Mesendoderm (in vitro differentiated cells): Measurements from ENCODE around the gene SAMD4B.
"Not testable (repeated sequence)": the region's sequence is repeated elsewhere in the genome, so short reads cannot be mapped to it uniquely, and the experiment has no call there.

Experiments
- DNase-seq: peaks from one replicate; pipeline ENCODE4 v3.0.0; 2013
- H2AK5ac ChIP-seq: 2 replicates; pipeline ENCODE4 v1.6.1; 2013; ENCODE audit warnings: low read length, inconsistent platforms
- H2BK120ac ChIP-seq: 2 replicates; pipeline ENCODE4 v1.6.1; 2013; ENCODE audit warnings: low read depth, mild to moderate bottlenecking, low read length, moderate library complexity, mixed read lengths
- H2BK15ac ChIP-seq: replicated peaks from 2 replicates; pipeline ENCODE4 v1.6.1; 2013; ENCODE audit warnings: low read depth, mild to moderate bottlenecking, moderate library complexity
- H2BK5ac ChIP-seq: 2 replicates; pipeline ENCODE4 v1.6.1; 2013; ENCODE audit warnings: low read length, inconsistent platforms
- H3K18ac ChIP-seq: 2 replicates; pipeline ENCODE4 v1.6.1; 2013; ENCODE audit warnings: mild to moderate bottlenecking, low read length, mixed read lengths
- H3K23ac ChIP-seq: one replicate; pipeline ENCODE4 v1.6.1; 2013; ENCODE audit warnings: low read length
- H3K27ac ChIP-seq: 2 replicates; pipeline ENCODE4 v1.5.1; 2013; ENCODE audit warnings: low read depth, mild to moderate bottlenecking, inconsistent platforms, low read length, moderate library complexity
- H3K27me3 ChIP-seq: 2 replicates; pipeline ENCODE4 v1.6.1; 2013; ENCODE audit warnings: low read length, control low read depth, mild to moderate bottlenecking, inconsistent platforms; ENCODE audit not compliant: insufficient read depth, poor library complexity
- H3K36me3 ChIP-seq: 2 replicates; pipeline ENCODE4 v1.6.1; 2013; ENCODE audit warnings: low read length, inconsistent platforms; ENCODE audit not compliant: control insufficient read depth, insufficient read depth
- H3K4ac ChIP-seq: one replicate; pipeline ENCODE4 v1.6.1; 2013; ENCODE audit warnings: low read depth, mild to moderate bottlenecking, low read length, moderate library complexity
- H3K4me1 ChIP-seq: 2 replicates; pipeline ENCODE4 v1.6.1; 2013; ENCODE audit warnings: low read depth, low read length, inconsistent platforms; ENCODE audit not compliant: control insufficient read depth
- H3K4me2 ChIP-seq: 2 replicates; pipeline ENCODE4 v1.6.1; 2013; ENCODE audit warnings: low read length
- H3K4me3 ChIP-seq: 2 replicates; pipeline ENCODE4 v1.5.1; 2013; ENCODE audit warnings: mild to moderate bottlenecking, low read length
- H3K56ac ChIP-seq: one replicate; pipeline ENCODE4 v1.6.1; 2013; ENCODE audit warnings: low read length
- H3K79me1 ChIP-seq: 2 replicates; pipeline ENCODE4 v1.6.1; 2013; ENCODE audit warnings: low read length, inconsistent platforms
- H3K79me2 ChIP-seq: 2 replicates; pipeline ENCODE4 v1.6.1; 2013; ENCODE audit warnings: mild to moderate bottlenecking, low read length; ENCODE audit not compliant: control insufficient read depth, insufficient read depth
- H3K9ac ChIP-seq: 2 replicates; pipeline ENCODE4 v1.6.1; 2013; ENCODE audit warnings: low read length, inconsistent platforms
- H4K5ac ChIP-seq: one replicate; pipeline ENCODE4 v1.6.1; 2013; ENCODE audit warnings: low read length
- H4K8ac ChIP-seq: one replicate; pipeline ENCODE4 v1.6.1; 2013; ENCODE audit warnings: low read depth, mild to moderate bottlenecking, control low read depth, low read length, moderate library complexity
- WGBS: extraction: QIAGEN DNeasy Blood & Tissue Kit; methylation state at CpG from one replicate; pipeline ENCODE4 v1.1.7; 2013; ENCODE audit warnings: low lambda C conversion rate, missing lambda C conversion rate; ENCODE audit not compliant: insufficient coverage; ENCODE audit errors: extremely low coverage; 5-methylcytosine and 5-hydroxymethylcytosine counted together

Gene SAMD4B

DNA sequence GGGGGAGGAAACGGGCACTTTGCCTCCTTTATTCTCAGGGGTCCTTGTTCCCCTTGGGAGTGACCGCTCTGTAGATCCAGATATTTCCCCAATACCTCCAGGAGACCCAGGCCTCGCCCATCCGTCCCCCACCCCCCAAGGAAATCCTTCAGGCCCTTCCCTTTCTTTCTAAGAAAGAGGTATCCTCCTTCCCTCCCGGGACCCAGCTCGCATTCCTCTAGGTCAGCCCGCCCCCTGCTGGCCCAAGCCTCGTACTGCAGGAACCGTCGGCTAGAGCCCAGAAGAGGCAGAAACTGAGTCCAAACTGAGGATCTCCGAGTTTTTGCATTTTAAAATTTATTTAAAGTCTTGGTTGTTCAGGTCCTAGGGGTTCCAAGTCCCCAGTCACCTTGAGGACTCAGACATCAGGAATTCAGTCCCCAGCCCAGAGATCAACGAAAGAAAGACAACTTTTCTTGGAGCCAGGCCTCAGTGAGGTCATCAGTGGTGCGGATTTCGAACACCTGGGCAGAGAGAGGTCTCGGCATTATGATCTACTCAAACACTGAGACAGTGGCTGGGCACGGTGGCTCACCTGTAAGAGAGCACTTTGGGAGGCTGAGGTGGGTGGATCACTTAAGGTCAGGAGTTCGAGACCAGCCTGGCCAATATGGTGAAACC lies 14.0 kb upstream of the SAMD4B start:
- no peak overlapping the region for H2AK5ac ChIP-seq
- H3K4me3 ChIP-seq = no peak overlapping the region
- no CpG with 5 or more reads among the region's 17 CpGs for WGBS
- no peak overlapping the region for H3K18ac ChIP-seq
- H3K4ac ChIP-seq = no peak overlapping the region
- H3K4me2 ChIP-seq = no peak overlapping the region
- no peak overlapping the region for H4K5ac ChIP-seq
- DNase-seq = peak; percentile 78
- H3K79me1 ChIP-seq = no peaks in the 10 kb centered on the region
- H3K23ac ChIP-seq = no peak overlapping the region
- peak overlapping the region; percentile 39 for H3K56ac ChIP-seq
- H2BK120ac ChIP-seq = no peak overlapping the region
- H3K79me2 ChIP-seq = no peaks in the 10 kb centered on the region
- H2BK5ac ChIP-seq = no peak overlapping the region
- no peaks in the 10 kb centered on the region for H3K4me1 ChIP-seq
- H2BK15ac ChIP-seq = no peak overlapping the region
- no peaks in the 10 kb centered on the region for H3K36me3 ChIP-seq
- H3K27ac ChIP-seq = no peak overlapping the region
- peak overlapping the region; percentile 21 for H3K9ac ChIP-seq
- no peak overlapping the region for H4K8ac ChIP-seq
- H3K27me3 ChIP-seq = no peaks in the 10 kb centered on the region

- Histone ChIP-seq H2BK120ac (no peak overlapping the region), H3K4ac (no peak overlapping the region), H4K8ac (no peak overlapping the region), H4K5ac (no peak overlapping the region), H3K18ac (no peak overlapping the region), H3K27me3 (no peaks in the 10 kb centered on the region), H3K79me1 (no peaks in the 10 kb centered on the region), H2BK15ac (no peak overlapping the region), H2BK5ac (no peak overlapping the region), H2AK5ac (no peak overlapping the region), H3K9ac (no peak overlapping the region), H3K23ac (no peak overlapping the region), H3K56ac (no peak overlapping the region), H3K4me1 (no peaks in the 10 kb centered on the region), H3K79me2 (no peaks in the 10 kb centered on the region), H3K4me3 (no peak overlapping the region), H3K36me3 (no peaks in the 10 kb centered on the region), H3K4me2 (no peak overlapping the region), H3K27ac (no peak overlapping the region)
- WGBS = no CpG with 5 or more reads among the region's 7 CpGs
- DNase-seq = no peak
Measured at GRCh38 chr19:39329948-39330347, 12.3 kb upstream of the SAMD4B start.

GRCh38 chr19:39332293-39332692 lies 9.9 kb upstream of the SAMD4B start:
- no CpG with 5 or more reads among the region's 7 CpGs for WGBS
- H4K8ac ChIP-seq = no peak overlapping the region
- no peaks in the 10 kb centered on the region for H3K36me3 ChIP-seq

DNA sequence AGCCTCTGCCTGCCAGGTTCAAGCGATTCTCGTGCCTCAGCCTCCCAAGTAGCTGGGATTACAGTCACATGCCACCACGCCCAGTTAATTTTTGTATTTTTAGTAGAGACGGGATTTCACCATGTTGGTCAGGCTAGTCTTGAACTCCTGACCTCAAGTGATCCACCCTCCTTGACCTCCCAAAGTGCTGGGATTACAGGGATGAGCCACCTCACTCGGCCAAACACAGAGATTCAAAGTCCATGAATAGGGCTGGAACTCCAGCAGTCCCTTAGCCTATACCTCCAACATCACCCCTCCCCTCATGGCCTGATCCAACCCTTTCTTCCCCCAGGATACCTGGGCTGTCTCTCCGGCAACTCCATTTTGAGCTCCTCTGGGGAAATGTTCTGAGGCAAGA lies 9.5 kb upstream of the SAMD4B start:
- H3K27me3 ChIP-seq, H3K4me1 ChIP-seq, H3K27ac ChIP-seq, H2BK5ac ChIP-seq, DNase-seq, H2AK5ac ChIP-seq, H3K79me2 ChIP-seq, H4K8ac ChIP-seq, H4K5ac ChIP-seq, H3K4me2 ChIP-seq, H3K56ac ChIP-seq, H3K23ac ChIP-seq, H2BK15ac ChIP-seq, H3K4me3 ChIP-seq, H2BK120ac ChIP-seq, H3K79me1 ChIP-seq, H3K18ac ChIP-seq, H3K4ac ChIP-seq, H3K36me3 ChIP-seq, H3K9ac ChIP-seq: not testable (repeated sequence)
- WGBS = no CpG with 5 or more reads among the region's 6 CpGs

More at GRCh38 chr19:39332293-39332692, 9.9 kb upstream of the SAMD4B start:
- Histone ChIP-seq H3K23ac (no peak overlapping the region), H4K5ac (no peak overlapping the region), H3K27ac (no peak overlapping the region), H2BK120ac (no peak overlapping the region), H3K4ac (no peak overlapping the region), H3K4me1 (no peaks in the 10 kb centered on the region), H2BK15ac (no peak overlapping the region), H3K9ac (no peak overlapping the region), H3K27me3 (no peaks in the 10 kb centered on the region), H3K4me3 (no peak overlapping the region), H3K4me2 (no peak overlapping the region), H3K56ac (no peak overlapping the region), H2BK5ac (no peak overlapping the region), H3K18ac (no peak overlapping the region), H3K79me2 (no peaks in the 10 kb centered on the region), H2AK5ac (no peak overlapping the region), H3K79me1 (no peaks in the 10 kb centered on the region)
- DNase-seq = no peak

DNA sequence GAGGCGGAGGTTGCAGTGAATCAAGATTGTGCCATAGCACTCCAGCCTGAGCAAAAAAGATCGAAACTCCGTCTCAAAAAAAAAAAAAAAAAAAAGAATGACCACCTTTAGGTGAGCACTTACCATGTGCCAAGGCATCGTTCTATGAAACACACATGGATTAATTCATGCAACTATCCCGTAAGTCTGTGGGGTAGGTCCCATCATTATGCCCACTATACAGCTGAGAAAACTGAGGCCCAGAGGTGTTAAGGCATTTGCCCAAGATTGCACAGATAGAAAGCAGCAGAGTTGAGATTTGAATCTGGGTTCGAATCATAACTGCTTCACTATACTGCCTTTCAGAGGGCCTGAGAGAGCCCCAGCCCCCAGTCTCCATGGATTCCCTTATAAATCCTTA lies 8.7 kb upstream of the SAMD4B start:
- no peak overlapping the region for H3K56ac ChIP-seq
- no peaks in the 10 kb centered on the region for H3K79me1 ChIP-seq
- no peak overlapping the region for H2BK120ac ChIP-seq
- no peaks in the 10 kb centered on the region for H3K79me2 ChIP-seq
- no peaks in the 10 kb centered on the region for H3K27me3 ChIP-seq
- DNase-seq = no peak
- no peak overlapping the region for H2BK15ac ChIP-seq
- H3K4me1 ChIP-seq = no peaks in the 10 kb centered on the region
- H4K5ac ChIP-seq = no peak overlapping the region
- no peak overlapping the region for H3K23ac ChIP-seq
- WGBS = no CpG with 5 or more reads among the region's 6 CpGs
- H3K4me2 ChIP-seq = no peak overlapping the region
- no peak overlapping the region for H3K27ac ChIP-seq
- no peak overlapping the region for H3K18ac ChIP-seq
- H2BK5ac ChIP-seq = no peak overlapping the region
- no peak overlapping the region for H3K4ac ChIP-seq
- no peak overlapping the region for H2AK5ac ChIP-seq
- H3K4me3 ChIP-seq = no peak overlapping the region
- H3K36me3 ChIP-seq = no peaks in the 10 kb centered on the region
- H4K8ac ChIP-seq = no peak overlapping the region
- H3K9ac ChIP-seq = no peak overlapping the region

DNA sequence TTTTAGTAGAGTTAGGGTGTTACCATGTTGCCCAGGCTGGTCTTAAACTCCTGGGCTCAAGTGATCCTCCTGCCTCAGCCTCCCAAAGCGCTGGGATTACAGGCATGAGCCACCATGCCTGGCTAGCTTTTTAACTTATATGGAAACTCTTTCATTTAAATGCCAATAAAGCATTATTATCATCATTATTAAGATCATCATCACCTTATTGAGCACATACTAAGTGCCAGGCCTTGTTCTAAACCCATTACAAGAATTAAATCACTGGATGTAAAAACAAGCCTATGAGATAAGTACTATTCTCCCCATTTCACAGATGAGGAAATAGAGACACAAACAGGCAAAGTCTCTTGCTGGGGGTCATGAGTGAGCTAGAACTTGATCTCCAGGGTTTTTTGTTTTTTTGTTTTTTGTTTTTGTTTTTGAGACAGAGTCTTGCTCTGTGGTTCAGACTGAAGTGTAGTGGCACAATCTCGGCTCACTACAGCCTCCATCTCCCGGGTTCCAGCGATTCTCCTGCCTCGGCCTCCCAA lies 7.7 kb upstream of the SAMD4B start:
- Histone ChIP-seq H3K4me3 (no peak overlapping the region), H3K4me1 (no peaks in the 10 kb centered on the region), H2AK5ac (no peak overlapping the region), H3K36me3 (no peaks in the 10 kb centered on the region), H3K56ac (no peak overlapping the region), H3K23ac (no peak overlapping the region), H3K9ac (no peak overlapping the region), H3K4ac (no peak overlapping the region), H3K27ac (no peak overlapping the region), H3K18ac (no peak overlapping the region), H4K5ac (no peak overlapping the region), H2BK15ac (no peak overlapping the region), H3K27me3 (no peaks in the 10 kb centered on the region), H4K8ac (no peak overlapping the region), H3K4me2 (no peak overlapping the region), H2BK5ac (no peak overlapping the region), H2BK120ac (no peak overlapping the region), H3K79me1 (no peaks in the 10 kb centered on the region), H3K79me2 (no peaks in the 10 kb centered on the region)
- no CpG with 5 or more reads among the region's 5 CpGs for WGBS
- DNase-seq = no peak
